Measurements from ENCODE around the gene SLC4A2.
A peak's percentile ranks its signal among the peaks of the same experiment; 100 is the strongest.
"Not testable (repeated sequence)": the region's sequence is repeated elsewhere in the genome, so short reads cannot be mapped to it uniquely, and the experiment has no call there.

SLC4A2 gene

DNA sequence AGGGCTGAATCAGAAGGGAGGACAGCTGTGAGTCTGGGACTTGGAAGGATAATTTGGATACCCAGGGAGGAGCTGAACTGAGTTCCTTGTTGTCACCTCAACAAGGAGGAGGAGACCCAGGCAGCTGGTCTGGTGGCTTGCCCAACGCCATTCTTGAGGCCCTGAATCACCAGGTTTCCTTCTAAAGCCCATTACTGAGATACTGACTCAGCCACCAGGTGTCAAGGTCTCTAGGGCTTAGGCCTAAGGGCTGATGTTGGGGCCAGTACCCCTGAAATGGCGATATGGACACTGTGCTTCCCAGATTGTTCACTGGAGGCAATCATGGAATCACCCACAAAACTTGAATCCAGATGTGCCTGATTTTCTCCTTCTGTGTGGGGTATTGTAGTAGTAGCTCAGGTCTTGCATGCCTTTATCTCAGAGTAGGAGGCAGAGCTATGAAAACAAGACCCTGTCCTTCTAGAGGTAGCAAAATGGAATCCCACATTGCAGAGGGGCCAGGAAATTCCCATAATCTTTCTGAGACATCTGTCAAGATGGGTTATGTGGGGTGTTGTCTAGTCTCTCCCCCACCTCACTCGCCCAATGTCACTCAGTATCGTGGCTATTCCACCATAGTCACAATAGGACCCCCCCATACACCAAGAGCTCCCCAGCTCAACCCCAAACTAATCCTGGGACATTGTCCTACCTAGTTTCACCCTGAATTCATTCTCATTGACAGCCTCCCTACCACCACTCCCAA is 33.3 kb upstream of the SLC4A2 start:
- Histone ChIP-seq H3K36me3 (ENCODE audit: control insufficient read depth, low read depth, low read length) (no peaks in the 10 kb centered on the region), H3K9ac (ENCODE audit: low read length) (no peak overlapping the region), H3K27ac (ENCODE audit: low read length) (no peak overlapping the region), H3K4me3 (ENCODE audit: low read length) (no peak overlapping the region), H3K9me3 (ENCODE audit: control insufficient read depth, low read depth, low read length) (no peaks in the 10 kb centered on the region), H3K4me1 (ENCODE audit: control insufficient read depth, low read depth, low read length) (peaks cover 6% of the 10 kb centered on the region), H3K27me3 (ENCODE audit: control insufficient read depth, insufficient read depth, low read length) (peaks cover 10% of the 10 kb centered on the region)

DNA sequence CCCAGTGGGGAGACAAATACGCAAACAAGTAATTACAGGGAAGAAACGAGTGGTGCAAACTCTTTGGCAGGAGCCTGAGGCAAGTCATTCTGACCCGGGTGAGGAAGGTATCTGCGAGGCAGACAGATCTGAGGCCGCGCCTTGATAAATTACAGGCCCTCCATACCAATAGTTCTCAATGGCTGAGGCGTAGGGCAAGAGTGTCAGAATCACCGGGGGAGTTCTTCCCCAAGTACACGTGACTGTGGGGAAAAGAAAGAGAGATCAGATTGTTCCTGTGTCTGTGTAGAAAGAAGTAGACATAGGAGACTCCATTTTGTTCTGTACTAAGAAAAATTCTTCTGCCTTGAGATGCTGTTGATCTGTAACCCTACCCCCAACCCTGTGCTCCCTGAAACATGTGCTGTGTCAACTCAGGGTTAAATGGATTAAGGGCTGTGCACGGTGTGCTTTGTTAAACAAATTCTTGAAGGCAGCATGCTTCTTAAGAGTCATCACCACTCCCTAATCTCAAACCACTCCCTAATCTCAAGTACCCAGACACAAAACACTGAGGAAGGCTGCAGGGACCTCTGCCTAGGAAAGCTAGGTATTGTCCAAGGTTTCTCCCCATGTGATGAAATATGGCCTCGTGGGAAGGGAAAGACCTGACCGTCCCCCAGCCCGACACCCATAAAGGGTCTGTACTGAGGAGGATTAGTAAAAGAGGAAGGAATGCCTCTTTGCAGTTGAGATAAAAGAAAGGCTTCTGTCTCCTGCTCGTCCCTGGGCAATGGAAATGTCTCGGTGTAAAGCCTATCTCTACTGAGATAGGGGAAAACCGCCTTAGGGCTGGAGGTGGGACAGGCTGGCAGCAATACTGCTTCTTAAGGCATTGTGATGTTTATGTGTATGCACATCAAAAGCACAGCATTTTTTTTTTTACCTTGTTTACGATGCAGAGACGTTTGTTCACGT is 32.3 kb upstream of the SLC4A2 start:
- not testable (repeated sequence) for H3K4me1 ChIP-seq (ENCODE audit: control insufficient read depth, low read depth, low read length); H3K27ac ChIP-seq (ENCODE audit: low read length); H3K27me3 ChIP-seq (ENCODE audit: control insufficient read depth, insufficient read depth, low read length); H3K36me3 ChIP-seq (ENCODE audit: control insufficient read depth, low read depth, low read length); H3K9me3 ChIP-seq (ENCODE audit: control insufficient read depth, low read depth, low read length)
- Histone ChIP-seq H3K9ac (ENCODE audit: low read length) (peak overlapping the region; percentile 47), H3K4me3 (ENCODE audit: low read length) (peak overlapping the region; percentile 96)

DNA sequence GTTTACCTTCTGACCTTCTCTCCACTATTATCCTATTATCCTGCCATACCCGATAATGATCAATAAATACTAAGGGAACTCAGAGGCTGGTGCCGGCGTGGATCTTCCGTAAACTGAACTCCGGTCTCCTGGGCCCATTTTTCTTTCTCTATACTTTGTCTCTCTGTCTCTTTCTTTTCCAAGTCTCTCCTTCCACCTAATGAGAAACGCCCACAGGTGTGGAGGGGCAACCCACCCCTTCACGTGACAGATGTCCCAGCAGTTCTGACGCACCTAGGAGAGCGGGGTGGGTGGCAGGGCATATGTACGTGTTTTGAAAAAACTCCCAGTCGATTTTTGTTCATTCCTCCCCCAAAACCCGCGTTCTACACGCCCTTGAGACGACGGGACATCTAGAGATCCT is 31.7 kb upstream of the SLC4A2 start:
- H3K4me3 ChIP-seq (ENCODE audit: low read length): peak overlapping the region; percentile 96
- not testable (repeated sequence) for H3K27me3 ChIP-seq (ENCODE audit: control insufficient read depth, insufficient read depth, low read length); H3K27ac ChIP-seq (ENCODE audit: low read length); H3K36me3 ChIP-seq (ENCODE audit: control insufficient read depth, low read depth, low read length); H3K4me1 ChIP-seq (ENCODE audit: control insufficient read depth, low read depth, low read length); H3K9me3 ChIP-seq (ENCODE audit: control insufficient read depth, low read depth, low read length)
- H3K9ac ChIP-seq (ENCODE audit: low read length): peak overlapping the region; percentile 47

DNA sequence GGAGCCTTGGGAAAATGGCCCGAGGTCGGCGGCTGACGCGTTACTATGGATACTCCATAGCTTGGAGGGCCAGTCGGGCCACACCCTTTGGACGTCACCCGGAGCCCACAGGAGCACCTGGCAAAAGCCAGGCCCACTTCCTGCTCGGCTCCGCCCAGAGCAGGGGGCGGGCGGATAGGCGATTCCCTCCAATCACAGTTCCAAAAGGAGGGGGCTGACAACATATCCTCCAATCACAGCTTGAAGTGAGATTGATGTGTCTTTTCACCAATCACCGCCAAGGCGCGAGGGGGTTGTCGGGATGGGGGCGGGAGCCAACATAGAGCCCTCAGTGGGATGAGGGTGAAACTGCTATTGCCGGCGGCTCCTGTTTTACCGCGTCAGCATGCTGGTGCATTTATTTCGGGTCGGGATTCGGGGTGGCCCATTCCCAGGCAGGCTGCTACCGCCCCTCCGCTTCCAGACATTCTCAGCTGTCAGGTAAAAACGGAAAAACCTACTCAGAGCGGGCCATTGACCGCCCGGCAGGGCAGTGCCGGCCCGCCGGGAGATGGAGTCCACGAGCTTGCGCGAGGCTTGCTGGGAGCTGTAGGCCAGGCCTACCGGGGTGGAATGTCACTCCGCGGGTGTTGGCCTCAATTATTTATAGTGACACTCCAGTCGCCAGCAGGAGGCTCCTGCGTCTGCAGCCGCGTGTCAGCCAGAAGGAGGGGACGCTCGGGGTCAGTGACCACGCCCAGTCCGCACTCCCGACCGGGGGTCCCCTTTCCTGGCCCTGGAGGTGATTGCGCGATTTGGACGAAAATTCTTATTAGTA is 31.1 kb upstream of the SLC4A2 start, which contains the start of gene ABCB8:
TSS of gene ABCB8 (plus strand) at position 320 of the 817 bp plus-strand sequence. CDS start at position 386, 66 bp downstream.
- Histone ChIP-seq H3K27ac (ENCODE audit: low read length) (no peak within 1 kb of the TSS), H3K4me3 (ENCODE audit: low read length) (peak within 1 kb of the TSS; percentile 96), H3K36me3 (ENCODE audit: control insufficient read depth, low read depth, low read length) (no peaks in the 10 kb centered on the region), H3K9ac (ENCODE audit: low read length) (peak within 1 kb of the TSS; percentile 58), H3K9me3 (ENCODE audit: control insufficient read depth, low read depth, low read length) (no peaks in the 10 kb centered on the region), H3K27me3 (ENCODE audit: control insufficient read depth, insufficient read depth, low read length) (peaks cover 9% of the 10 kb centered on the region), H3K4me1 (ENCODE audit: control insufficient read depth, low read depth, low read length) (peaks cover 6% of the 10 kb centered on the region)

DNA sequence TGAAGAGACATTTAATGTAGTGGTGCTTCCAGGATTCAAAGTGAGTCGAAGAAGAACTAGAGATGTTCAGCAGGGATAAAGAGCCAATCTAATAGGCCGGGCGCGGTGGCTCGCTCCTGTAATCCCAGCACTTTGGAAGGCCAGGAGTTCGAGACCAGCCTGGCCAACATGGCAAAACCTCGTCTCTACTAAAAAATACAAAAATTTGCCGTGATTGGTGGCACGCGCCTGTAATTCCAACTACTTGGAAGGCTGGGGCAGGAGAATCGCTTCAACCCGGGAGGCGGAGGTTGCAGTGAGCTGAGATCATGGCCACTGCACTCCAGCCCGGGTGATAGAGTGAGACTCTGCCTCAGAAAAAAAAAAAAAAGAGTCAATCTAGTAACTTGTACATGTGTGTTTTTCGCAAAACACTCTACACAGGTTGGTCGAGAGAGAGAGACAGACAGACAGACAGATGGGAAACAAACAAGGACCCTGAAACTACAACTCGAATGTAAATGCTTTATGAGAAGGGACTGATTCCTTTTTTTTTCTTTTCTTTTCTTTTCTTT is 30.4 kb upstream of the SLC4A2 start:
- H3K4me1 ChIP-seq (ENCODE audit: control insufficient read depth, low read depth, low read length): peaks cover 6% of the 10 kb centered on the region
- H3K36me3 ChIP-seq (ENCODE audit: control insufficient read depth, low read depth, low read length): no peaks in the 10 kb centered on the region
- no peak overlapping the region for H3K9ac ChIP-seq (ENCODE audit: low read length)
- H3K27me3 ChIP-seq (ENCODE audit: control insufficient read depth, insufficient read depth, low read length): peaks cover 9% of the 10 kb centered on the region
- H3K4me3 ChIP-seq (ENCODE audit: low read length): peak overlapping the region; percentile 96
- no peaks in the 10 kb centered on the region for H3K9me3 ChIP-seq (ENCODE audit: control insufficient read depth, low read depth, low read length)
- no peak overlapping the region for H3K27ac ChIP-seq (ENCODE audit: low read length)

DNA sequence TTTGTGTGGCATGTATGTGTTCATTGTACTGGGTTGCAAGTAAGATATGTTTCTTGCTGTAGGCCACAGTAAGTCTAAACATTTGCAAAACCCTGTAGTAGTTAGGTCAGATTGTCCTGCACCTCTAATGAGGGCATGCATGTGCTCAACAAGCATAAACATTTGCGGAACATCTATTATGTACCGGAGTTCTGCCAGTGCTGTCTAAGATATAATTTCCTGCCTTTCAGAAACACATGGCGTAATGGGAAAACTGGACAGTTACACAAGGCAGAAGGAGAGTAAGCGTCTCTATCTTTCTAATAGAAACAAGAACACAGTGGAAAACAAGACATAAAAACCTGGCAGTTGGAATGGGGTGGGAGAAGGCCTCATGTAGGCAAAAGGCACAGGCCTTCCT is 28.4 kb upstream of the SLC4A2 start:
- no peak overlapping the region for H3K9ac ChIP-seq (ENCODE audit: low read length)
- no peaks in the 10 kb centered on the region for H3K9me3 ChIP-seq (ENCODE audit: control insufficient read depth, low read depth, low read length)
- H3K27me3 ChIP-seq (ENCODE audit: control insufficient read depth, insufficient read depth, low read length): peaks cover 6% of the 10 kb centered on the region
- H3K4me1 ChIP-seq (ENCODE audit: control insufficient read depth, low read depth, low read length): peaks cover 6% of the 10 kb centered on the region
- no peak overlapping the region for H3K4me3 ChIP-seq (ENCODE audit: low read length)
- H3K36me3 ChIP-seq (ENCODE audit: control insufficient read depth, low read depth, low read length): peaks cover 5% of the 10 kb centered on the region
- no peak overlapping the region for H3K27ac ChIP-seq (ENCODE audit: low read length)

DNA sequence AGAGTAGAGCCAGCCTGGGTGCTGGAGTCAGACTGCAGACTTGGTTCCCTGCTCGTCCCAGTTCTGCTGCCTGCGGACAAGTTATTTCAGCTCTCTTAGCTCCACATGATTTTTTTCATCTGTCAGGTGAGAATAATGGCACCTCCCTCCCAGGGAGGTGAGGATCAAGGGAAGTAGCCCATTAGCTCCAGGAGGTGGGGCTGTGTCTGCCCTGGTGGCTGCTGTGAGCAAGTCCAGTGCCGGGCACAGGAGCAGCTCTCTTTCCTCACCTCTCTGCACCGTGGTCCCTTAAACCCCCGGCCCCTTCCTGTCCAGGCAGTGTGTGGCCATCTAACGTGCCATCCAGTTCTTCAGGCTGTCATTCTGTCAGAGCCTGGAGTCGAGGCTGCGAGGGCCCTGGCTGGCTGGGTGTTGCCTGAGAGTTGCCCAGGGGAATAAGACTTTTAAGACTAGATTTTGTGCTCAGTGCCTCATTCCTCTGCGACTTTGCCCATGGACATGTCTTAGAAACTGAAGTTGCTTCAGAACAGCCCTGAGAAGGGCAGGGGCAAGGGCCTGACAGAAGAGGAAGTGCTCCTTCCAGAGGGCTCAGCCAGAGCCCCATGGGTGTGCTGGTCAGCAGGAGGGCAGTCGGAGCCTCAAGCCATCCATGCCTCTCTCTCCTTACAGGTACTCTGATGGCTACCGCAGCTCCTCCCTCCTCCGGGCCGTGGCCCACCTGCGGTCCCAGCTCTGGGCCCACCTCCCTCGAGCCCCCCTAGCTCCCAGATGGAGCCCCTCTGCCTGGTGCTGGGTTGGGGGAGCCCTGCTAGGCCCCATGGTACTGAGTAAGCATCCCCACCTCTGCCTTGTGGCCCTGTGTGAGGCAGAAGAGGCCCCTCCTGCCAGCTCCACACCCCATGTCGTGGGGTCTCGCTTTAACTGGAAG is 26.2 kb upstream of the SLC4A2 start:
- H3K4me3 ChIP-seq (ENCODE audit: low read length): no peak overlapping the region
- H3K4me1 ChIP-seq (ENCODE audit: control insufficient read depth, low read depth, low read length): no peaks in the 10 kb centered on the region
- H3K9ac ChIP-seq (ENCODE audit: low read length): no peak overlapping the region
- peaks cover 5% of the 10 kb centered on the region for H3K36me3 ChIP-seq (ENCODE audit: control insufficient read depth, low read depth, low read length)
- no peaks in the 10 kb centered on the region for H3K9me3 ChIP-seq (ENCODE audit: control insufficient read depth, low read depth, low read length)
- H3K27ac ChIP-seq (ENCODE audit: low read length): no peak overlapping the region
- no peaks in the 10 kb centered on the region for H3K27me3 ChIP-seq (ENCODE audit: control insufficient read depth, insufficient read depth, low read length)

DNA sequence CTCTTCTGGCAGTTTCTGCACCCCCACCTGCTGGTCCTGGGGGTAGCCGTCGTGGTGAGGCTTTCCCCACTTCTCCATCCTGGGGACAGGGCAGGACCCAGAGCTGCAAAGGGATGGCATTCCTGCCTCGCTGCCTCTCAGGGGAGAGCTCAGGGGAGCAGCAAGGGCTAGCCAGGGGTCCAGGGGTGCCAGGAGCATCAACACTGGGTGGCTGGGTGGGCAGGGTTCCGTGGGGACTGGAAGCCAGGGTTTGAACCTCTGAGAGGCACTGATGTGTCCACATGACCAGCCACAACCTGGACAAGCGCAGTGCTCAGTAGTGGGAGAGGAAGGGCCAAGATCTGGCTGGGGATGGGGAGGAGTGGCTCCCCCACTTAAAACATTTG is 25.5 kb upstream of the SLC4A2 start:
- Histone ChIP-seq H3K27ac (ENCODE audit: low read length) (no peak overlapping the region), H3K36me3 (ENCODE audit: control insufficient read depth, low read depth, low read length) (peaks cover 5% of the 10 kb centered on the region), H3K4me1 (ENCODE audit: control insufficient read depth, low read depth, low read length) (no peaks in the 10 kb centered on the region), H3K4me3 (ENCODE audit: low read length) (no peak overlapping the region), H3K9ac (ENCODE audit: low read length) (no peak overlapping the region), H3K9me3 (ENCODE audit: control insufficient read depth, low read depth, low read length) (no peaks in the 10 kb centered on the region), H3K27me3 (ENCODE audit: control insufficient read depth, insufficient read depth, low read length) (no peaks in the 10 kb centered on the region)

DNA sequence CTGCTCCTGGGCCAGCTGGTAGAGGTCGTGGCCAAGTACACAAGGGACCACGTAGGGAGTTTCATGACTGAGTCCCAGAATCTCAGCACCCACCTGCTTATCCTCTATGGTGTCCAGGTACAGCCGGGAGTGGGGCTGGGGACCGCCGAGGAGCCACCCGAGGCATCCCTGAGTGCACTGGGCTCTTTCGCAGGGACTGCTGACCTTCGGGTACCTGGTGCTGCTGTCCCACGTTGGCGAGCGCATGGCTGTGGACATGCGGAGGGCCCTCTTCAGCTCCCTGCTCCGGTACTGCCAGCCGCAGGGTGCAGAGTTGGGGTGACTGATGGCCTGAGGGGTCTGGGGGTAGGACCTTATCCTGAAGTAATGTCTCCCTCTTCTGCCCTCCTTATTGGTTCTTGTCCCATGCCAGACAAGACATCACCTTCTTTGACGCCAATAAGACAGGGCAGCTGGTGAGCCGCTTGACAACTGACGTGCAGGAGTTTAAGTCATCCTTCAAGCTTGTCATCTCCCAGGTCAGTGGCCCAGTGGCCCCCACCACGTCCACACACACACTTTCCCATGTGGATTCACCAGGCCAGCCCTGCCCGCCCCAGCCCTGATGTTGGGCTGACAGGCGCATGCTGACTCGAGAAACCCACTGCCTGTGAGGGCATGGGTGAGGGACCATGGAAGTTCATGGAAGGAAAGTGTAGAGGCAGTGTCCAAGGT is 24.9 kb upstream of the SLC4A2 start:
- Histone ChIP-seq H3K27me3 (ENCODE audit: control insufficient read depth, insufficient read depth, low read length) (no peaks in the 10 kb centered on the region), H3K36me3 (ENCODE audit: control insufficient read depth, low read depth, low read length) (peaks cover 5% of the 10 kb centered on the region), H3K4me1 (ENCODE audit: control insufficient read depth, low read depth, low read length) (no peaks in the 10 kb centered on the region), H3K4me3 (ENCODE audit: low read length) (no peak overlapping the region), H3K9me3 (ENCODE audit: control insufficient read depth, low read depth, low read length) (no peaks in the 10 kb centered on the region), H3K27ac (ENCODE audit: low read length) (no peak overlapping the region), H3K9ac (ENCODE audit: low read length) (no peak overlapping the region)

Data from iPS-18a (cell line).